ENCODE measurements around the gene YIF1B. TPM values are rescaled to one million over a fixed set of nuclear protein-coding genes. Genes with fewer than 3 reads are reported as not detected.

The YIF1B gene
- total and polyA plus RNA-seq, 2 donors (not counting 1 experiment from before 2014, with no cell fraction given), result 31.6 to 58.3 TPM

DNA sequence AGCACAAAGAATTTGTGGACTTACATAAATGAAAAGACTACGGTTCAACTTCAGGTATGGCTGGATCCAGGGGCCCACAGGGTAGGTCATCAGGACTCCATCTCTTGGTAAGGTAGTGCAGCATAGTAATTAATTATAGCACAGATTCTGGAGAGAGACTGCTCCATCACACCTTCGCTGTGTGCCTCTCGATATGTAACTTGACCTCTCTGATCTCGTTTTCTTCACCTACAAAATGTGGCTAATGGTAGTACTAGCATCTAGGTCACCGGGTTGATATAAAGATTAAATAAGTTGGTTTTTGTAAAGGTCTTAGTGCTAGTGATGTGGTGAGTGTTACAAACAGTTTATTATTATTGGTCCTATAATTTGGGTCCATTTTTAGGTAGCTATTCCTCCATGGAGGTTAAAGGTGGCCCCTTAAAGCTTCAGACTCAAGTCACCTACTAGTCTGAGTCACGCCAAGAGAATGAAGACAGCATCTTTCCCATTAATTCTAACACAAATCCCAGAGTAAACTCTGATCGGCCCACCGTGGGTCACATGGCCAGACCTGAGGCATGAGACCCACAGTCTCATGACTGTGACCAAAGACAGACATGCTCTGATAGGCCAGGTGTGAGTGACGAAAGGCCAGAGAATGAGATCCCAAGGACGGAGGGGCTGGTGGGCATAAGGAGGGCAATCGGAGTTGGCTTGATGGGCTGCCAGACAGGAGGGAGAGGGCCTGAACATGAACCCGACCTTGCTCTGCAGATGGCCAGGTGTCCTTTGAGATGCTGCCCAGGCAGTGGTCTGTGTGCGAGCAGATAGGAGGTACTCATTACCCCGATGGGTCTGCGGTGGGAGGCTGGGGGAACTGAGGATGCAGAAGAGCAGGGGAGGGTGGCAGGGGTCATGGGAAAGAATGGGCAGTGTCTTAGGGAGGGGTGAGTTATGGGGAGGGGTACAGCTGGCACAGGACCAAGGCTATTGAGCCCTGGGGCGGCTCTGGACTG is 40.3 kb upstream of the YIF1B start:
- Histone ChIP-seq H3K36me3 (replicated peaks in 1 of 2; ENCODE audit: control extremely low read depth in 1 of 2, control insufficient read depth in 1 of 2, extremely low read depth in 1 of 2, insufficient read depth in 2 of 2, low read length in 1 of 2) (no peaks in the 10 kb centered on the region), H3K4me1 (ENCODE audit: control insufficient read depth in 2 of 2, insufficient read depth in 2 of 2, low read length in 2 of 2) (no peaks in the 10 kb centered on the region), H3K27me3 (replicated peaks in 1 of 4; ENCODE audit: control extremely low read depth in 1 of 4, control insufficient read depth in 3 of 4, insufficient read depth in 4 of 4, low read length in 3 of 4) (peaks cover 0 to 6% (median 1%) of the 10 kb centered on the region in 4 experiments), H4K20me1 (ENCODE audit: control insufficient read depth, insufficient read depth, low read length, poor library complexity, severe bottlenecking) (no peaks in the 10 kb centered on the region), H2AFZ (ENCODE audit: insufficient read depth, low read depth, low read length, poor library complexity, severe bottlenecking) (no peak overlapping the region), H3K9ac (ENCODE audit: low read length) (no peak overlapping the region), H3K27ac (ENCODE audit: low read length in 2 of 2) (no peak overlapping the region), H3K4me3 (ENCODE audit: control extremely low read depth in 1 of 5, extremely low read depth in 1 of 5, insufficient read depth in 1 of 5, low read depth in 2 of 5, low read length in 4 of 5) (no peak overlapping the region), H3K9me3 (ENCODE audit: control extremely low read depth in 1 of 3, control insufficient read depth in 2 of 3, insufficient read depth in 1 of 3, low read length in 2 of 3) (peaks cover 0 to 2% (median 0%) of the 10 kb centered on the region in 3 donors), H3K79me2 (ENCODE audit: control insufficient read depth, insufficient read depth, low read length) (no peaks in the 10 kb centered on the region), H3K4me2 (replicated peaks; ENCODE audit: low read depth, low read length, poor library complexity, severe bottlenecking) (no peak overlapping the region)
- TF ChIP-seq, protein P1, sequence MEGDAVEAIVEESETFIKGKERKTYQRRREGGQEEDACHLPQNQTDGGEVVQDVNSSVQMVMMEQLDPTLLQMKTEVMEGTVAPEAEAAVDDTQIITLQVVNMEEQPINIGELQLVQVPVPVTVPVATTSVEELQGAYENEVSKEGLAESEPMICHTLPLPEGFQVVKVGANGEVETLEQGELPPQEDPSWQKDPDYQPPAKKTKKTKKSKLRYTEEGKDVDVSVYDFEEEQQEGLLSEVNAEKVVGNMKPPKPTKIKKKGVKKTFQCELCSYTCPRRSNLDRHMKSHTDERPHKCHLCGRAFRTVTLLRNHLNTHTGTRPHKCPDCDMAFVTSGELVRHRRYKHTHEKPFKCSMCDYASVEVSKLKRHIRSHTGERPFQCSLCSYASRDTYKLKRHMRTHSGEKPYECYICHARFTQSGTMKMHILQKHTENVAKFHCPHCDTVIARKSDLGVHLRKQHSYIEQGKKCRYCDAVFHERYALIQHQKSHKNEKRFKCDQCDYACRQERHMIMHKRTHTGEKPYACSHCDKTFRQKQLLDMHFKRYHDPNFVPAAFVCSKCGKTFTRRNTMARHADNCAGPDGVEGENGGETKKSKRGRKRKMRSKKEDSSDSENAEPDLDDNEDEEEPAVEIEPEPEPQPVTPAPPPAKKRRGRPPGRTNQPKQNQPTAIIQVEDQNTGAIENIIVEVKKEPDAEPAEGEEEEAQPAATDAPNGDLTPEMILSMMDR (IDR thresholded peaks at IDR 0.05), result no peak
- TF ChIP-seq EZH2 (IDR thresholded peaks at IDR 0.05; ENCODE audit: borderline replicate concordance, insufficient read depth, low read depth, low read length, poor library complexity, severe bottlenecking), result no peak
- DNase-seq, result no peak
- Mint-ChIP-seq H3K9me3 (ENCODE audit: insufficient read depth) (no peaks in the 10 kb centered on the region), H3K27ac (no peak overlapping the region), H3K4me3 (no peak overlapping the region), H3K27me3 (peaks cover 11% of the 10 kb centered on the region), H3K4me1 (peaks cover 5% of the 10 kb centered on the region)
- 89% methylated on average over 10 of the region's 16 CpGs for WGBS (ENCODE audit: insufficient coverage)
- CTCF ChIA-PET, result no interaction called here
- no peak for ATAC-seq (ENCODE audit: low read depth)
- POLR2A ChIA-PET, result no interaction called here
- intact Hi-C loops (cut with micrococcal nuclease), result no loop called here

DNA sequence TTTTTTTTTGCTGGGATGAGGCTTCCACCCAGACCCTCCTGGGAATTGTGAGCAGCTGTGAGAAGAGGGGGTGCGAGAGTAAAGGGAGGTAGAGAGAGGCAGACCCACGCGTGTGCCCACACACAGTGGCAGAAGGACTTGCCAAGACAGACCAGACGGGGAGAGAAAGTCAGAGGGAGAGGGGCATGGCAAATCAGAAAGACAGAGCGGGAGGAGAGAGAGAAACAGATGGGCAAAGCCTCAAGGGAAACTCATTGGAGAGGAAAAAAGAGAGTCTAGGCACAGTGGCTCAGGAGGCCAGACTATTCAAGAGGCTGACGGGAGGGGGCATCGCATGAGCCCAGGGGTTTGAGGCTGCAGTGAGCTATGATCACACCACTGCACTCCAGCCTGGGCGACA is 36.9 kb upstream of the YIF1B start:
- H3K27me3 Mint-ChIP-seq, result peaks cover 7% of the 10 kb centered on the region
- Histone ChIP-seq H3K79me2 (ENCODE audit: control insufficient read depth, insufficient read depth, low read length) (no peaks in the 10 kb centered on the region), H3K27me3 (replicated peaks in 1 of 4; ENCODE audit: control extremely low read depth in 1 of 4, control insufficient read depth in 3 of 4, insufficient read depth in 4 of 4, low read length in 3 of 4) (no peaks in the 10 kb centered on the region), H3K9ac (ENCODE audit: low read length) (no peak overlapping the region), H3K27ac (ENCODE audit: low read length in 2 of 2) (no peak overlapping the region), H3K4me1 (ENCODE audit: control insufficient read depth in 2 of 2, insufficient read depth in 2 of 2, low read length in 2 of 2) (no peaks in the 10 kb centered on the region), H2AFZ (ENCODE audit: insufficient read depth, low read depth, low read length, poor library complexity, severe bottlenecking) (no peak overlapping the region), H3K36me3 (replicated peaks in 1 of 2; ENCODE audit: control extremely low read depth in 1 of 2, control insufficient read depth in 1 of 2, extremely low read depth in 1 of 2, insufficient read depth in 2 of 2, low read length in 1 of 2) (no peaks in the 10 kb centered on the region), H3K4me2 (replicated peaks; ENCODE audit: low read depth, low read length, poor library complexity, severe bottlenecking) (no peak overlapping the region), H3K9me3 (ENCODE audit: control extremely low read depth in 1 of 3, control insufficient read depth in 2 of 3, insufficient read depth in 1 of 3, low read length in 2 of 3) (no peaks in the 10 kb centered on the region), H3K4me3 (ENCODE audit: control extremely low read depth in 1 of 5, extremely low read depth in 1 of 5, insufficient read depth in 1 of 5, low read depth in 2 of 5, low read length in 4 of 5) (no peak overlapping the region), H4K20me1 (ENCODE audit: control insufficient read depth, insufficient read depth, low read length, poor library complexity, severe bottlenecking) (no peaks in the 10 kb centered on the region)
- ChIA-PET POLR2A (no interaction called here), CTCF (interaction anchor here (0.6 kb wide), 1 partner anchor 26 kb away, joined by 3 read pairs; no protein-coding TSS in a partner anchor)
- DNase-seq, result no peak
- no peak for ATAC-seq (ENCODE audit: low read depth)
- H3K27ac Mint-ChIP-seq, result no peak overlapping the region
- intact Hi-C loops (cut with micrococcal nuclease), result no loop called here
- H3K4me1 Mint-ChIP-seq, result no peaks in the 10 kb centered on the region
- TF ChIP-seq, protein P1 (IDR thresholded peaks at IDR 0.05), result no peak
- no peak for TF ChIP-seq EZH2 (IDR thresholded peaks at IDR 0.05; ENCODE audit: borderline replicate concordance, insufficient read depth, low read depth, low read length, poor library complexity, severe bottlenecking)
- 70% methylated on average over 4 of the region's 8 CpGs for WGBS (ENCODE audit: insufficient coverage)
- no peaks in the 10 kb centered on the region for H3K9me3 Mint-ChIP-seq (ENCODE audit: insufficient read depth)
- no peak overlapping the region for H3K4me3 Mint-ChIP-seq

Data from B cell (primary cell).